ENCODE data around the gene CFAP97D2. TPM values are rescaled to one million over a fixed set of nuclear protein-coding genes. Genes with fewer than 3 reads are reported as not detected.
"Not testable (repeated sequence)": the region's sequence is repeated elsewhere in the genome, so short reads cannot be mapped to it uniquely, and the experiment has no call there.

CFAP97D2 gene
- total RNA-seq, 1 experiment from 2014 or later: not detected

GRCh38 chr13:114177245-114178010, 1.6 kb upstream of the CFAP97D2 start:
- in situ Hi-C loops (cut with HindIII; ENCODE audit: low sequenced_read_pairs): no loop called here

GRCh38 chr13:114185182-114185971, 6.3 kb downstream of the CFAP97D2 start:
- no peak for DNase-seq (ENCODE audit: low spot score)
- in situ Hi-C loops (cut with HindIII; ENCODE audit: low sequenced_read_pairs): no loop called here

More at GRCh38 chr13:114177245-114178010, 1.6 kb upstream of the CFAP97D2 start:
- DNase-seq (ENCODE audit: low spot score): no peak

- in situ Hi-C loops (cut with HindIII; ENCODE audit: low sequenced_read_pairs): no loop called here
- DNase-seq (ENCODE audit: low spot score): no peak
Measured at GRCh38 chr13:114194853-114195252, 15.8 kb downstream of the CFAP97D2 start.

GRCh38 chr13:114196629-114197028, 17.6 kb downstream of the CFAP97D2 start:
- in situ Hi-C loops (cut with HindIII; ENCODE audit: low sequenced_read_pairs): no loop called here
- DNase-seq (ENCODE audit: low spot score): no peak

GRCh38 chr13:114198556-114198955, 19.5 kb downstream of the CFAP97D2 start:
- in situ Hi-C loops (cut with HindIII; ENCODE audit: low sequenced_read_pairs): no loop called here
- DNase-seq (ENCODE audit: low spot score): no peak

- in situ Hi-C loops (cut with HindIII; ENCODE audit: low sequenced_read_pairs); DNase-seq (ENCODE audit: low spot score): not testable (repeated sequence)
Measured at GRCh38 chr13:114199526-114199925, 20.5 kb downstream of the CFAP97D2 start.

- DNase-seq (ENCODE audit: low spot score): no peak
Measured at GRCh38 chr13:114199954-114200353, 20.9 kb downstream of the CFAP97D2 start.

GRCh38 chr13:114200399-114200911, 21.4 kb downstream of the CFAP97D2 start:
- in situ Hi-C loops (cut with HindIII; ENCODE audit: low sequenced_read_pairs): no loop called here
- no peak for DNase-seq (ENCODE audit: low spot score)

More at GRCh38 chr13:114199954-114200353, 20.9 kb downstream of the CFAP97D2 start:
- in situ Hi-C loops (cut with HindIII; ENCODE audit: low sequenced_read_pairs): no loop called here

GRCh38 chr13:114202581-114202980, 23.5 kb downstream of the CFAP97D2 start:
- in situ Hi-C loops (cut with HindIII; ENCODE audit: low sequenced_read_pairs): no loop called here
- no peak for DNase-seq (ENCODE audit: low spot score)

GRCh38 chr13:114203536-114203935, 24.5 kb downstream of the CFAP97D2 start:
- no peak for DNase-seq (ENCODE audit: low spot score)
- in situ Hi-C loops (cut with HindIII; ENCODE audit: low sequenced_read_pairs): no loop called here

GRCh38 chr13:114204894-114205293, 25.8 kb downstream of the CFAP97D2 start:
- in situ Hi-C loops (cut with HindIII; ENCODE audit: low sequenced_read_pairs): no loop called here
- no peak for DNase-seq (ENCODE audit: low spot score)

- no peak for DNase-seq (ENCODE audit: low spot score)
Measured at GRCh38 chr13:114208134-114208533, 29.1 kb downstream of the CFAP97D2 start.

GRCh38 chr13:114211446-114212157, 32.5 kb downstream of the CFAP97D2 start:
- in situ Hi-C loops (cut with HindIII; ENCODE audit: low sequenced_read_pairs): no loop called here
- DNase-seq (ENCODE audit: low spot score): no peak

More at GRCh38 chr13:114208134-114208533, 29.1 kb downstream of the CFAP97D2 start:
- in situ Hi-C loops (cut with HindIII; ENCODE audit: low sequenced_read_pairs): no loop called here

GRCh38 chr13:114212158-114212495, 33.1 kb downstream of the CFAP97D2 start:
- in situ Hi-C loops (cut with HindIII; ENCODE audit: low sequenced_read_pairs): no loop called here

GRCh38 chr13:114213980-114214379, 34.9 kb downstream of the CFAP97D2 start:
- in situ Hi-C loops (cut with HindIII; ENCODE audit: low sequenced_read_pairs): no loop called here
- no peak for DNase-seq (ENCODE audit: low spot score)

More at GRCh38 chr13:114212158-114212495, 33.1 kb downstream of the CFAP97D2 start:
- no peak for DNase-seq (ENCODE audit: low spot score)

GRCh38 chr13:114219392-114219791, 40.3 kb downstream of the CFAP97D2 start:
- in situ Hi-C loops (cut with HindIII; ENCODE audit: low sequenced_read_pairs): no loop called here
- no peak for DNase-seq (ENCODE audit: low spot score)

- DNase-seq (ENCODE audit: low spot score): no peak
- in situ Hi-C loops (cut with HindIII; ENCODE audit: low sequenced_read_pairs): no loop called here
Measured at GRCh38 chr13:114222461-114222968, 43.5 kb downstream of the CFAP97D2 start.

- in situ Hi-C loops (cut with HindIII; ENCODE audit: low sequenced_read_pairs): no loop called here
- no peak for DNase-seq (ENCODE audit: low spot score)
Measured at GRCh38 chr13:114224201-114224600, 45.1 kb downstream of the CFAP97D2 start.

GRCh38 chr13:114225610-114226009, 46.6 kb downstream of the CFAP97D2 start:
- DNase-seq (ENCODE audit: low spot score): no peak
- in situ Hi-C loops (cut with HindIII; ENCODE audit: low sequenced_read_pairs): no loop called here
